Astrocyte (in vitro differentiated cells and primary cell): Measurements from ENCODE around the gene CDC45. TPM values are rescaled to one million over a fixed set of nuclear protein-coding genes. Genes with fewer than 3 reads are reported as not detected.

Source experiments
- DNase-seq: peaks from one replicate; pipeline ENCODE4 v3.0.0-alpha.2; 2010; ENCODE audit warnings: low read depth
- FAIRE-seq: peaks from 2 replicates; lab custom pipeline; 2011; peaks lifted over from hg19 to GRCh38; lab: Jason Lieb, UNC
- H2AFZ ChIP-seq: 2 replicates; pipeline ENCODE4 v1.6.0; 2012; ENCODE audit warnings: low read depth, low read length, inconsistent platforms
- H3K27ac ChIP-seq: 2 replicates; pipeline ENCODE4 v1.5.1; 2011; ENCODE audit warnings: low read depth, low read length, inconsistent platforms
- H3K27me3 ChIP-seq: 2 replicates; pipeline ENCODE4 v1.6.0; 2011; ENCODE audit warnings: low read length, inconsistent platforms; ENCODE audit not compliant: insufficient read depth
- H3K36me3 ChIP-seq: 2 replicates; pipeline ENCODE4 v1.5.1; 2011; ENCODE audit warnings: low read length, inconsistent platforms; ENCODE audit not compliant: insufficient read depth
- H3K4me1 ChIP-seq: 2 replicates; pipeline ENCODE4 v1.5.1; 2011; ENCODE audit warnings: low read length, inconsistent platforms; ENCODE audit not compliant: insufficient read depth
- H3K4me2 ChIP-seq: 2 replicates; pipeline ENCODE4 v1.6.0; 2012; ENCODE audit warnings: low read length, inconsistent platforms
- H3K4me3 ChIP-seq: 2 replicates; pipeline ENCODE4 v1.5.1; 2011; ENCODE audit warnings: low read depth, mild to moderate bottlenecking, low read length, inconsistent platforms; ENCODE audit not compliant: insufficient read depth
- H3K79me2 ChIP-seq: 2 replicates; pipeline ENCODE4 v1.6.0; 2012; ENCODE audit warnings: mild to moderate bottlenecking, low read length, inconsistent platforms; ENCODE audit not compliant: insufficient read depth
- H3K9ac ChIP-seq: 2 replicates; pipeline ENCODE4 v1.6.0; 2012; ENCODE audit warnings: mild to moderate bottlenecking, low read length, inconsistent platforms
- H3K9me3 ChIP-seq: 2 replicates; pipeline ENCODE4 v1.5.1; 2012; ENCODE audit warnings: low read depth, mild to moderate bottlenecking, low read length, inconsistent platforms; ENCODE audit not compliant: insufficient read depth
- H4K20me1 ChIP-seq: 2 replicates; pipeline ENCODE4 v1.6.0; 2012; ENCODE audit warnings: low read length, inconsistent platforms; ENCODE audit not compliant: insufficient read depth
- H3K27ac Mint-ChIP-seq: one replicate; pipeline ENCODE4 v1.8.0; 2021; ENCODE audit warnings: mild to moderate bottlenecking, mixed read lengths; ENCODE audit not compliant: unreplicated experiment
- H3K27me3 Mint-ChIP-seq: one replicate; pipeline ENCODE4 v1.8.0; 2021; ENCODE audit warnings: low read depth, mixed read lengths; ENCODE audit not compliant: unreplicated experiment
- H3K36me3 Mint-ChIP-seq: one replicate; pipeline ENCODE4 v1.8.0; 2021; ENCODE audit warnings: low read depth, mixed read lengths; ENCODE audit not compliant: unreplicated experiment
- H3K4me1 Mint-ChIP-seq: one replicate; pipeline ENCODE4 v1.8.0; 2021; ENCODE audit warnings: low read depth, mixed read lengths; ENCODE audit not compliant: unreplicated experiment
- H3K4me3 Mint-ChIP-seq: one replicate; pipeline ENCODE4 v1.8.0; 2021; ENCODE audit warnings: mild to moderate bottlenecking, moderate library complexity, mixed read lengths; ENCODE audit not compliant: unreplicated experiment
- H3K9me3 Mint-ChIP-seq: one replicate; pipeline ENCODE4 v1.8.0; 2021; ENCODE audit warnings: mild to moderate bottlenecking, mixed read lengths; ENCODE audit not compliant: unreplicated experiment
- CTCF ChIP-seq: IDR thresholded peaks from 2 replicates; pipeline ENCODE4 v1.5.1; 2011; ENCODE audit warnings: low read depth, mild to moderate bottlenecking, inconsistent platforms, low read length, moderate library complexity; ENCODE audit not compliant: insufficient read depth
- EZH2 ChIP-seq: IDR thresholded peaks from 2 replicates; pipeline ENCODE4 v1.6.1; 2012; ENCODE audit warnings: mild to moderate bottlenecking, low read length, inconsistent platforms; ENCODE audit not compliant: insufficient read depth
- total RNA-seq: library from RNA; stranded (reverse); gene quantifications from 2 replicates; pipeline ENCODE4 v1.2.1, GENCODE V29; 2021

The CDC45 gene
- total RNA-seq, 1 donor from 2014 or later, result 2.1 TPM

GRCh38 chr22:19499880-19500242, 20.1 kb downstream of the CDC45 start:
- no peaks in the 10 kb centered on the region for H3K36me3 Mint-ChIP-seq

GRCh38 chr22:19501897-19502447, 22.3 kb downstream of the CDC45 start:
- H2AFZ ChIP-seq, result no peak overlapping the region
- H3K9ac ChIP-seq, result no peak overlapping the region
- H3K27me3 Mint-ChIP-seq, result peaks cover 19% of the 10 kb centered on the region
- H3K27me3 ChIP-seq, result no peaks in the 10 kb centered on the region
- H3K4me1 ChIP-seq, result peaks cover 7% of the 10 kb centered on the region
- no peak for TF ChIP-seq CTCF
- TF ChIP-seq EZH2, result no peak
- H3K27ac ChIP-seq, result no peak overlapping the region
- peaks cover 5% of the 10 kb centered on the region for H3K4me1 Mint-ChIP-seq
- H3K9me3 Mint-ChIP-seq, result no peaks in the 10 kb centered on the region
- DNase-seq (no peak), FAIRE-seq (no peak)
- H4K20me1 ChIP-seq, result no peaks in the 10 kb centered on the region
- H3K36me3 ChIP-seq, result no peaks in the 10 kb centered on the region
- no peaks in the 10 kb centered on the region for H3K79me2 ChIP-seq
- H3K4me3 Mint-ChIP-seq, result no peak overlapping the region
- no peak overlapping the region for H3K27ac Mint-ChIP-seq
- no peaks in the 10 kb centered on the region for H3K9me3 ChIP-seq
- no peaks in the 10 kb centered on the region for H3K36me3 Mint-ChIP-seq
- H3K4me2 ChIP-seq, result no peak overlapping the region
- H3K4me3 ChIP-seq, result no peak overlapping the region

More at GRCh38 chr22:19499880-19500242, 20.1 kb downstream of the CDC45 start:
- no peaks in the 10 kb centered on the region for H3K79me2 ChIP-seq
- H3K27ac Mint-ChIP-seq, result no peak overlapping the region
- H4K20me1 ChIP-seq, result no peaks in the 10 kb centered on the region
- no peak overlapping the region for H3K4me3 ChIP-seq
- H3K4me2 ChIP-seq, result no peak overlapping the region
- FAIRE-seq (no peak), DNase-seq (no peak)
- no peaks in the 10 kb centered on the region for H3K36me3 ChIP-seq
- H3K9me3 ChIP-seq, result no peaks in the 10 kb centered on the region
- peaks cover 5% of the 10 kb centered on the region for H3K4me1 Mint-ChIP-seq
- no peaks in the 10 kb centered on the region for H3K27me3 ChIP-seq
- H3K9ac ChIP-seq, result no peak overlapping the region
- no peaks in the 10 kb centered on the region for H3K9me3 Mint-ChIP-seq
- H3K27ac ChIP-seq, result no peak overlapping the region
- H3K4me1 ChIP-seq, result peaks cover 9% of the 10 kb centered on the region
- no peak overlapping the region for H2AFZ ChIP-seq
- no peak overlapping the region for H3K4me3 Mint-ChIP-seq
- TF ChIP-seq EZH2 (no peak), CTCF (no peak)
- H3K27me3 Mint-ChIP-seq, result peaks cover 13% of the 10 kb centered on the region

GRCh38 chr22:19503367-19503766, 23.6 kb downstream of the CDC45 start:
- no peaks in the 10 kb centered on the region for H3K4me1 ChIP-seq
- no peak for TF ChIP-seq CTCF
- TF ChIP-seq EZH2, result no peak
- no peaks in the 10 kb centered on the region for H3K4me1 Mint-ChIP-seq
- FAIRE-seq, result no peak
- DNase-seq, result no peak
- no peaks in the 10 kb centered on the region for H3K79me2 ChIP-seq
- H3K4me3 ChIP-seq, result no peak overlapping the region
- H3K27me3 Mint-ChIP-seq, result peaks cover 21% of the 10 kb centered on the region
- H3K27ac Mint-ChIP-seq, result no peak overlapping the region
- H3K27ac ChIP-seq, result no peak overlapping the region
- H3K9ac ChIP-seq, result no peak overlapping the region
- H2AFZ ChIP-seq, result no peak overlapping the region
- H3K9me3 ChIP-seq, result no peaks in the 10 kb centered on the region
- no peak overlapping the region for H3K4me2 ChIP-seq
- H3K4me3 Mint-ChIP-seq, result no peak overlapping the region
- no peaks in the 10 kb centered on the region for H4K20me1 ChIP-seq
- H3K9me3 Mint-ChIP-seq, result no peaks in the 10 kb centered on the region
- H3K36me3 ChIP-seq, result no peaks in the 10 kb centered on the region
- peaks cover 2% of the 10 kb centered on the region for H3K36me3 Mint-ChIP-seq
- H3K27me3 ChIP-seq, result no peaks in the 10 kb centered on the region
